B cell (primary cell): ENCODE results near the gene CNTN4. TPM values are rescaled to one million over a fixed set of nuclear protein-coding genes. Genes with fewer than 3 reads are reported as not detected.

ENCODE experiments used
- ATAC-seq: fragments of 200-7000 bp; cut with Tn5 transposase; one replicate; pipeline ENCODE4 v1.10.0; 2021; ENCODE audit warnings: low read depth, mild to moderate bottlenecking, moderate number of reproducible peaks, moderate library complexity
- CTCF ChIA-PET: fragments of 350-600 bp; sonication (Branson Sonifier 250); formaldehyde crosslinking; loops from one replicate; lab custom pipeline; 2021; ENCODE audit warnings: antibody characterized with exemption, inconsistent platforms; lab: Charles Lee
- POLR2A ChIA-PET: fragments of 350-600 bp; sonication (Branson Sonifier 250); formaldehyde crosslinking; loops from one replicate; lab custom pipeline; 2021; ENCODE audit warnings: antibody characterized with exemption; lab: Charles Lee
- DNase-seq: peaks from one replicate; pipeline ENCODE4 v3.0.0; 2013
- H2AFZ ChIP-seq: 2 replicates; pipeline ENCODE4 v1.6.1; 2012; ENCODE audit warnings: mild to moderate bottlenecking, low read depth, low read length; ENCODE audit not compliant: insufficient read depth, poor library complexity, severe bottlenecking
- H3K27ac ChIP-seq, 2 donors: 1 replicate in 1 of 2; 2 replicates in 1 of 2; pipeline ENCODE4 v1.5.1; 2012 to 2013; ENCODE audit warnings: low read length in 2 of 2, mild to moderate bottlenecking in 2 of 2, moderate library complexity in 1 of 2
- H3K27me3 ChIP-seq, 4 experiments: fragments of 200-600 bp in 1 of 4; sonication (generic) in 1 of 4; replicated peaks in 1 of 4; 1 replicate in 2 of 4; 2 replicates in 2 of 4; pipeline versions ENCODE4 v1.6.1 to v1.7.0; 2013 to 2016; ENCODE audit warnings: low read length in 3 of 4, mild to moderate bottlenecking in 2 of 4, mixed read lengths in 1 of 4, moderate library complexity in 1 of 4; ENCODE audit not compliant: insufficient read depth in 4 of 4, control insufficient read depth in 3 of 4; ENCODE audit errors: control extremely low read depth in 1 of 4
- H3K36me3 ChIP-seq, 2 experiments: replicated peaks in 1 of 2; 1 replicate in 1 of 2; 2 replicates in 1 of 2; pipeline versions ENCODE4 v1.6.1 to v1.7.1; 2013; ENCODE audit warnings: low read length in 1 of 2; ENCODE audit not compliant: insufficient read depth in 2 of 2, control insufficient read depth in 1 of 2; ENCODE audit errors: control extremely low read depth in 1 of 2, extremely low read depth in 1 of 2
- H3K4me1 ChIP-seq, 2 donors: fragments of 200-600 bp in 1 of 2; sonication (generic) in 1 of 2; 1 replicate in 1 of 2; 2 replicates in 1 of 2; pipeline versions ENCODE4 v1.5.1 to v1.6.1; 2013 to 2017; ENCODE audit warnings: low read length in 2 of 2; ENCODE audit not compliant: control insufficient read depth in 2 of 2, insufficient read depth in 2 of 2
- H3K4me2 ChIP-seq: replicated peaks from 2 replicates; pipeline ENCODE3; 2012; ENCODE audit warnings: mild to moderate bottlenecking, low read depth, low read length; ENCODE audit not compliant: poor library complexity, severe bottlenecking
- H3K4me3 ChIP-seq, 5 experiments: fragments of 200-600 bp in 1 of 5; sonication (generic) in 1 of 5; 1 replicate in 3 of 5; 2 replicates in 2 of 5; pipeline versions ENCODE4 v1.5.1 to v1.7.0; 2011 to 2016; ENCODE audit warnings: low read length in 4 of 5, mild to moderate bottlenecking in 4 of 5, low read depth in 2 of 5, control low read depth in 1 of 5, moderate library complexity in 1 of 5; ENCODE audit not compliant: insufficient read depth in 1 of 5; ENCODE audit errors: control extremely low read depth in 1 of 5, extremely low read depth in 1 of 5
- H3K79me2 ChIP-seq: fragments of 200-600 bp; sonication (generic); one replicate; pipeline ENCODE4 v1.6.0; 2016; ENCODE audit warnings: low read length; ENCODE audit not compliant: control insufficient read depth, insufficient read depth
- H3K9ac ChIP-seq: fragments of 200-600 bp; sonication (generic); 2 replicates; pipeline ENCODE4 v1.6.1; 2017; ENCODE audit warnings: mild to moderate bottlenecking, low read length, moderate library complexity
- H3K9me3 ChIP-seq, 3 donors: one replicate each; pipeline versions ENCODE4 v1.6.1 to v1.7.1; 2013; ENCODE audit warnings: low read length in 2 of 3; ENCODE audit not compliant: control insufficient read depth in 2 of 3, insufficient read depth in 1 of 3; ENCODE audit errors: control extremely low read depth in 1 of 3
- H4K20me1 ChIP-seq: 2 replicates; pipeline ENCODE4 v1.6.0; 2012; ENCODE audit warnings: mild to moderate bottlenecking, low read length; ENCODE audit not compliant: insufficient read depth, control insufficient read depth, poor library complexity, severe bottlenecking
- H3K27ac Mint-ChIP-seq: one replicate; pipeline ENCODE4 v1.8.0; 2021; ENCODE audit warnings: mixed read lengths
- H3K27me3 Mint-ChIP-seq: one replicate; pipeline ENCODE4 v1.8.0; 2021; ENCODE audit warnings: mixed read lengths
- H3K4me1 Mint-ChIP-seq: one replicate; pipeline ENCODE4 v1.8.0; 2021; ENCODE audit warnings: mixed read lengths
- H3K4me3 Mint-ChIP-seq: one replicate; pipeline ENCODE4 v1.8.0; 2021; ENCODE audit warnings: mixed read lengths
- H3K9me3 Mint-ChIP-seq: one replicate; pipeline ENCODE4 v1.8.0; 2022; ENCODE audit warnings: mixed read lengths; ENCODE audit not compliant: insufficient read depth
- EZH2 ChIP-seq: IDR thresholded peaks from 2 replicates; pipeline ENCODE4 v1.6.1; 2012; ENCODE audit warnings: borderline replicate concordance, low read depth, mild to moderate bottlenecking, moderate library complexity, low read length; ENCODE audit not compliant: insufficient read depth, poor library complexity, severe bottlenecking
- WGBS: methylation state at CpG from one replicate; pipeline ENCODE4 v1.1.5; 2013; ENCODE audit warnings: missing lambda C conversion rate; ENCODE audit not compliant: insufficient coverage; 5-methylcytosine and 5-hydroxymethylcytosine counted together
- intact Hi-C: fragments of 100-400 bp; cut with micrococcal nuclease; formaldehyde crosslinking; loops from one replicate; pipeline ENCODE4 v1.10.0; 2022
- polyA plus RNA-seq: library from polyadenylated mRNA; depleted of rRNA; stranded (reverse); fragments of >200 nt; gene quantifications from 2 replicates; pipeline ENCODE4 v1.2.3, GENCODE V29; 2012
- total RNA-seq, 2 donors: library from RNA; stranded (reverse); fragments of 120-200 nt in 1 of 2; gene quantifications; 1 replicate in 1 of 2; 2 replicates in 1 of 2; pipeline versions ENCODE4 v1.2.3 to v1.2.4, GENCODE V29; 2013 to 2022
- TF ChIP-seq, protein P1 (sequence below): fragments of 200-600 bp; IDR thresholded peaks from one replicate; pipeline ENCODE4 v1.8.0; 2022; ENCODE audit warnings: antibody characterized with exemption, mild to moderate bottlenecking

The CNTN4 gene
- total and polyA plus RNA-seq, 2 donors (not counting 1 experiment from before 2014, with no cell fraction given): 0.05 TPM; not detected in 1

DNA sequence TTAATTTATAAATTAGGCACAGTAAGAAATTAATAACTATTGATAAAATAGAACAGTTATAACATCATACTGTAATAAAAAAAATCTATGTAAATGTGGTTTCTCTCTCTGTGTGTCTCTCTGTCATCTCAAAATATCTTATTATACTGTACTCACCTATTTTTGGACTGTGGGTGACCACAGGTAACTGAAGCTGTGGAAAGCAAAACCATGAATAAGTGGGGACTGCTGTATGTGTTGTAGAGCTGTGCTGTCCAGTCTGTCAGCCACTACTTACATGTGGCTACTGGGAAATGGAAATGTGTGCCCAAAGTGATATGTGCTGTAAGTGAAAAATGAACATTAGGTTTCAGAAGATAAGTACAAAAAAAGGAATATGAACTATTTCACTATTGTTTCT lies 145.5 kb downstream of the CNTN4 start:
- Histone ChIP-seq H3K27me3 (no peaks in the 10 kb centered on the region), H3K4me2 (no peak overlapping the region), H2AFZ (no peak overlapping the region), H4K20me1 (no peaks in the 10 kb centered on the region), H3K9ac (no peak overlapping the region), H3K79me2 (no peaks in the 10 kb centered on the region), H3K27ac (no peak overlapping the region), H3K4me1 (no peaks in the 10 kb centered on the region), H3K36me3 (no peaks in the 10 kb centered on the region), H3K4me3 (no peak overlapping the region), H3K9me3 (peaks cover 0 to 1% (median 0%) of the 10 kb centered on the region in 3 donors)
- no peak overlapping the region for H3K4me3 Mint-ChIP-seq
- no peaks in the 10 kb centered on the region for H3K27me3 Mint-ChIP-seq
- POLR2A ChIA-PET: no interaction called here
- H3K27ac Mint-ChIP-seq: no peak overlapping the region
- DNase-seq (no peak), ATAC-seq (no peak)
- H3K9me3 Mint-ChIP-seq: peaks cover 4% of the 10 kb centered on the region
- TF ChIP-seq, protein P1, sequence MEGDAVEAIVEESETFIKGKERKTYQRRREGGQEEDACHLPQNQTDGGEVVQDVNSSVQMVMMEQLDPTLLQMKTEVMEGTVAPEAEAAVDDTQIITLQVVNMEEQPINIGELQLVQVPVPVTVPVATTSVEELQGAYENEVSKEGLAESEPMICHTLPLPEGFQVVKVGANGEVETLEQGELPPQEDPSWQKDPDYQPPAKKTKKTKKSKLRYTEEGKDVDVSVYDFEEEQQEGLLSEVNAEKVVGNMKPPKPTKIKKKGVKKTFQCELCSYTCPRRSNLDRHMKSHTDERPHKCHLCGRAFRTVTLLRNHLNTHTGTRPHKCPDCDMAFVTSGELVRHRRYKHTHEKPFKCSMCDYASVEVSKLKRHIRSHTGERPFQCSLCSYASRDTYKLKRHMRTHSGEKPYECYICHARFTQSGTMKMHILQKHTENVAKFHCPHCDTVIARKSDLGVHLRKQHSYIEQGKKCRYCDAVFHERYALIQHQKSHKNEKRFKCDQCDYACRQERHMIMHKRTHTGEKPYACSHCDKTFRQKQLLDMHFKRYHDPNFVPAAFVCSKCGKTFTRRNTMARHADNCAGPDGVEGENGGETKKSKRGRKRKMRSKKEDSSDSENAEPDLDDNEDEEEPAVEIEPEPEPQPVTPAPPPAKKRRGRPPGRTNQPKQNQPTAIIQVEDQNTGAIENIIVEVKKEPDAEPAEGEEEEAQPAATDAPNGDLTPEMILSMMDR: no peak
- no peak for TF ChIP-seq EZH2
- CTCF ChIA-PET: no interaction called here
- intact Hi-C loops: no loop called here
- no peaks in the 10 kb centered on the region for H3K4me1 Mint-ChIP-seq

DNA sequence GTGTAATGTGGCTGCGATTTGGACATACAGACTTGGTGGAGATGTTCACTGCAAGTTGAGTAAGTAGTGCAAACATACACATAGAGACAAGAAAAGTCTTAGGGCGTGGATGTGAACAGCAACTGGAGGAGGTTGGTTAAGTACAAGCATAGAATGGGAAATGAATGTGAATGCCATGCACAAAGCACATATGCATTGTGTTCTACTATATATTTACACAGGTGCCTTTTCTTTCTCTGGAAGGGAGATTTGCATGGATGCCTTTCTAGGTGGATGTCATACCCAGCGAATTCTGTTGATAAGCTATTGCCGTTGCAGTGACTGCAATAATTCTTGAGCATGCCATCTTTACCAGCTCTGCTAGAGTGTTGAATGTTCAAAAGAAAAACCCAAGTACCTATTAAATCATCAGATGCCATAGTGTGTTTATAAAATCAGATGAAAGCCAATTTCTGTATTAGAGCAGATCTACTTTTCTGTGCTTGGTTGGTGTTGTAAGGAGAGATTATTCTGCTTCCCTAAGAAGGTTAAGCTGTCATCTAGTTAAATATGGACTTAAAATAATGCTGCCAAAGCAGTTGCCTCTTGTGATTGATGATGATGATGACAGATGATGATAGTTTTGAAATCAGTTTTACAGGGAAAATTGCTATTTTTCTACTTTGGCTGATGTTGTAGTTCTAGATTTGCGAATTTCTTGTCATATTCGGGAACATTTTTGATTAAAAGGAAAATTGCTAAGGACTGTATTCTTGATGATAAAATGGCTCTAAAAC lies 148.4 kb downstream of the CNTN4 start:
- H3K27me3 ChIP-seq: no peaks in the 10 kb centered on the region
- H3K9me3 ChIP-seq: peaks cover 0 to 1% (median 0%) of the 10 kb centered on the region in 3 donors
- POLR2A ChIA-PET: no interaction called here
- H3K9ac ChIP-seq: no peak overlapping the region
- TF ChIP-seq, protein P1: no peak
- TF ChIP-seq EZH2: no peak
- intact Hi-C loops: no loop called here
- H3K4me2 ChIP-seq: no peak overlapping the region
- peaks cover 4% of the 10 kb centered on the region for H3K9me3 Mint-ChIP-seq
- no peak overlapping the region for H3K27ac ChIP-seq
- H3K27ac Mint-ChIP-seq: no peak overlapping the region
- 83% methylated on average over 2 of the region's 6 CpGs for WGBS
- no peaks in the 10 kb centered on the region for H3K27me3 Mint-ChIP-seq
- ATAC-seq (no peak), DNase-seq (no peak)
- H3K4me1 ChIP-seq: no peaks in the 10 kb centered on the region
- H2AFZ ChIP-seq: no peak overlapping the region
- H4K20me1 ChIP-seq: no peaks in the 10 kb centered on the region
- H3K36me3 ChIP-seq: no peaks in the 10 kb centered on the region
- no peaks in the 10 kb centered on the region for H3K79me2 ChIP-seq
- H3K4me3 Mint-ChIP-seq: no peak overlapping the region
- CTCF ChIA-PET: no interaction called here
- H3K4me1 Mint-ChIP-seq: no peaks in the 10 kb centered on the region
- no peak overlapping the region for H3K4me3 ChIP-seq
